HL-60 (cell line): ENCODE measurements around the gene ACVRL1.

Experiments used
- DNase-seq, 2 experiments: peaks; one replicate each; pipeline ENCODE4 v3.0.0-alpha.2; 2010 to 2020; ENCODE audit warnings: low read depth in 1 of 2, low spot score in 1 of 2
- H3K27ac ChIP-seq: fragments of 250-450 bp; sonication (Bioruptor Pico); replicated peaks from 2 replicates; pipeline ENCODE4 v1.5.1; 2020; ENCODE audit warnings: mild to moderate bottlenecking, moderate library complexity
- H3K27me3 ChIP-seq: fragments of 250-450 bp; sonication (Bioruptor Pico); 2 replicates; pipeline ENCODE4 v1.5.1; 2021; ENCODE audit warnings: mild to moderate bottlenecking, moderate library complexity; ENCODE audit not compliant: insufficient read depth, poor library complexity, severe bottlenecking
- H3K4me3 ChIP-seq: replicated peaks from 2 replicates; pipeline ENCODE4 v1.5.1; 2011; ENCODE audit warnings: mild to moderate bottlenecking, control low read depth, low read length; ENCODE audit not compliant: insufficient read depth
- CTCF ChIP-seq: IDR thresholded peaks from one replicate; pipeline ENCODE4 v1.5.1; 2011; ENCODE audit warnings: low read length, control low read depth, inconsistent platforms; ENCODE audit not compliant: insufficient read depth
- GABPA ChIP-seq: IDR thresholded peaks from 2 replicates; pipeline ENCODE4 v1.6.1; 2012; ENCODE audit warnings: low read depth
- POLR2AphosphoS5 ChIP-seq: IDR thresholded peaks from 2 replicates; pipeline ENCODE4 v1.6.1; 2012; ENCODE audit warnings: low read depth
- REST ChIP-seq: IDR thresholded peaks from 2 replicates; pipeline ENCODE4 v1.6.1; 2012; ENCODE audit warnings: low read depth; ENCODE audit not compliant: insufficient replicate concordance
- SPI1 ChIP-seq: IDR thresholded peaks from 2 replicates; pipeline ENCODE4 v1.6.1; 2012; ENCODE audit warnings: low read depth, mild to moderate bottlenecking, borderline replicate concordance

Gene ACVRL1

GRCh38 chr12:51886021-51886710 is 21.1 kb upstream of the ACVRL1 start:
- Histone ChIP-seq H3K4me3 (no peak overlapping the region), H3K27me3 (no peaks in the 10 kb centered on the region), H3K27ac (peak overlapping the region; percentile 70)
- peak; percentile 89 to 94 for DNase-seq
- TF ChIP-seq CTCF (no peak), POLR2AphosphoS5 (peak; percentile 84), SPI1 (no peak)

- TF ChIP-seq GABPA (no peak), SPI1 (no peak), CTCF (no peak)
- no peak within 1 kb of the TSS for H3K27ac ChIP-seq
- H3K4me3 ChIP-seq = no peak within 1 kb of the TSS
- H3K27me3 ChIP-seq = no peaks in the 10 kb centered on the region
- DNase-seq = no peak
Measured at GRCh38 chr12:51887476-51888315, 19.6 kb upstream of the ACVRL1 start, which contains the start of gene ANKRD33. ANKRD33 (plus strand) TSS chr12:51888103; CDS start chr12:51888187, 84 bp downstream.

- no peak overlapping the region for H3K4me3 ChIP-seq
Measured at GRCh38 chr12:51888316-51889215, 18.7 kb upstream of the ACVRL1 start.

More at GRCh38 chr12:51888316-51889215, 18.7 kb upstream of the ACVRL1 start:
- no peaks in the 10 kb centered on the region for H3K27me3 ChIP-seq
- no peak overlapping the region for H3K27ac ChIP-seq
- TF ChIP-seq REST (no peak), CTCF (no peak), POLR2AphosphoS5 (no peak), GABPA (no peak), SPI1 (no peak)
- no peak for DNase-seq
